GM23338 (cell line): ENCODE measurements around the gene ADGRV1. TPM values are rescaled to one million over a fixed set of nuclear protein-coding genes. Genes with fewer than 3 reads are reported as not detected.

Experiments
- ATAC-seq: fragments of 200-7000 bp; cut with Tn5 transposase; 3 replicates; pipeline ENCODE4 v1.9.1; 2020
- DNase-seq: peaks from one replicate; pipeline ENCODE4 v3.0.0-alpha.2; 2015; ENCODE audit warnings: low spot score
- H2AFZ ChIP-seq: fragments of 200-600 bp; sonication (generic); 2 replicates; pipeline ENCODE4 v1.8.0; 2016; ENCODE audit warnings: antibody characterized with exemption, mild to moderate bottlenecking, moderate library complexity
- H3F3A ChIP-seq: fragments of 200-600 bp; sonication (generic); replicated peaks from 2 replicates; pipeline ENCODE4 v1.8.0; 2017; ENCODE audit warnings: antibody characterized with exemption, mixed run types, low read depth
- H3K27ac ChIP-seq: fragments of 200-600 bp; sonication (generic); 2 replicates; pipeline ENCODE4 v1.6.1; 2016; ENCODE audit warnings: low read depth
- H3K27me3 ChIP-seq: fragments of 200-600 bp; sonication (generic); 2 replicates; pipeline ENCODE4 v1.8.0; 2016; ENCODE audit warnings: mild to moderate bottlenecking, mixed run types, moderate library complexity; ENCODE audit not compliant: insufficient read depth
- H3K36me3 ChIP-seq: fragments of 200-600 bp; sonication (generic); 2 replicates; pipeline ENCODE4 v1.8.0; 2016; ENCODE audit warnings: mild to moderate bottlenecking; ENCODE audit not compliant: insufficient read depth
- H3K4me1 ChIP-seq: fragments of 200-600 bp; sonication (generic); 2 replicates; pipeline ENCODE4 v1.8.0; 2016; ENCODE audit warnings: mild to moderate bottlenecking, moderate library complexity; ENCODE audit not compliant: insufficient read depth
- H3K4me2 ChIP-seq: fragments of 200-600 bp; sonication (generic); 2 replicates; pipeline ENCODE4 v1.7.1; 2017; ENCODE audit warnings: mixed run types
- H3K4me3 ChIP-seq: fragments of 200-600 bp; sonication (generic); 2 replicates; pipeline ENCODE4 v1.6.1; 2016; ENCODE audit warnings: mixed run types
- H3K79me2 ChIP-seq: fragments of 200-600 bp; sonication (generic); replicated peaks from 2 replicates; pipeline ENCODE4 v1.8.0; 2017; ENCODE audit warnings: mild to moderate bottlenecking; ENCODE audit not compliant: insufficient read depth
- H3K9me2 ChIP-seq: fragments of 200-600 bp; sonication (generic); 2 replicates; pipeline ENCODE4 v1.8.0; 2017; ENCODE audit not compliant: insufficient read depth
- H4K20me1 ChIP-seq: fragments of 200-600 bp; sonication (generic); replicated peaks from 2 replicates; pipeline ENCODE4 v1.8.0; 2017; ENCODE audit warnings: mild to moderate bottlenecking; ENCODE audit not compliant: insufficient read depth
- H3K27ac Mint-ChIP-seq: 2 replicates; pipeline ENCODE4 v1.8.0; 2020; ENCODE audit warnings: inconsistent platforms, mild to moderate bottlenecking, moderate library complexity, mixed read lengths
- H3K27me3 Mint-ChIP-seq: 3 replicates; pipeline ENCODE4 v1.8.0; 2022; ENCODE audit warnings: low read depth, mild to moderate bottlenecking, moderate library complexity, mixed read lengths, inconsistent platforms; ENCODE audit not compliant: insufficient read depth, poor library complexity
- H3K36me3 Mint-ChIP-seq: 3 replicates; pipeline ENCODE4 v1.8.0; 2021; ENCODE audit warnings: low read depth, mild to moderate bottlenecking, inconsistent platforms, moderate library complexity, mixed read lengths
- H3K4me1 Mint-ChIP-seq: 3 replicates; pipeline ENCODE4 v1.8.0; 2020; ENCODE audit warnings: mild to moderate bottlenecking, inconsistent platforms, mixed read lengths
- H3K4me3 Mint-ChIP-seq: 3 replicates; pipeline ENCODE4 v1.8.0; 2021; ENCODE audit warnings: moderate library complexity, mild to moderate bottlenecking, inconsistent platforms, mixed read lengths
- H3K9me3 Mint-ChIP-seq: 3 replicates; pipeline ENCODE4 v1.8.0; 2020; ENCODE audit warnings: moderate library complexity, mild to moderate bottlenecking, inconsistent platforms, mixed read lengths
- CREB1 ChIP-seq: fragments of 250-450 bp; sonication (Bioruptor Pico); IDR thresholded peaks from 2 replicates; pipeline ENCODE4 v1.5.0; 2020; ENCODE audit warnings: low read depth, mild to moderate bottlenecking, moderate library complexity
- EZH2 ChIP-seq: fragments of 200-600 bp; sonication (generic); IDR thresholded peaks from one replicate; pipeline ENCODE4 v1.8.0; 2017; ENCODE audit warnings: antibody characterized with exemption, mild to moderate bottlenecking, low read depth; ENCODE audit not compliant: unreplicated experiment
- EZH2phosphoT487 ChIP-seq: fragments of 200-600 bp; sonication (generic); IDR thresholded peaks from one replicate; pipeline ENCODE4 v1.8.1; 2018; ENCODE audit warnings: antibody characterized with exemption; ENCODE audit not compliant: unreplicated experiment
- JUNB ChIP-seq: IDR thresholded peaks from one replicate; pipeline ENCODE4 v1.6.1; 2016; ENCODE audit warnings: antibody characterized with exemption; ENCODE audit not compliant: unreplicated experiment
- NANOG ChIP-seq: IDR thresholded peaks from 2 replicates; pipeline ENCODE4 v1.6.1; 2016; ENCODE audit warnings: antibody characterized with exemption, borderline replicate concordance
- POLR2AphosphoS5 ChIP-seq: IDR thresholded peaks from 2 replicates; pipeline ENCODE4 v1.6.1; 2016; ENCODE audit warnings: antibody characterized with exemption, low read depth
- STAT1 ChIP-seq: IDR thresholded peaks from one replicate; pipeline ENCODE4 v1.6.1; 2016; ENCODE audit warnings: antibody characterized with exemption; ENCODE audit not compliant: unreplicated experiment
- ZNF114 ChIP-seq: fragments of 250-450 bp; sonication (Bioruptor Pico); IDR thresholded peaks from 2 replicates; pipeline ENCODE4 v1.5.0; 2020; ENCODE audit warnings: mild to moderate bottlenecking, moderate library complexity
- ZNF331 ChIP-seq: fragments of 250-450 bp; sonication (Bioruptor Pico); IDR thresholded peaks from 2 replicates; pipeline ENCODE4 v1.5.0; 2020; ENCODE audit warnings: low read depth, mild to moderate bottlenecking, moderate library complexity
- polyA plus RNA-seq: library from polyadenylated mRNA; unstranded; fragments of >200 nt; fragmentation: Nextera tagmentation; extraction: Ambion mirVana; gene quantifications from 2 replicates; pipeline ENCODE4 v1.2.1, GENCODE V29; 2016
- total RNA-seq: library from RNA; depleted of rRNA; stranded (reverse); fragments of >200 nt; shearing (Covaris generic); gene quantifications from 2 replicates; pipeline ENCODE4 v1.2.3, GENCODE V29; 2014
- TF ChIP-seq, protein P1 (sequence below), 2 experiments: fragments of 200-600 bp in 1 of 2; sonication (generic) in 1 of 2; conservative IDR thresholded peaks; 2 replicates each; pipeline versions ENCODE4 v1.5.1 to v1.6.1; 2016 to 2017; ENCODE audit warnings: antibody characterized with exemption in 2 of 2, low read depth in 2 of 2, mild to moderate bottlenecking in 2 of 2, moderate library complexity in 1 of 2
- TF ChIP-seq, protein P2 (sequence below): IDR thresholded peaks from 2 replicates; pipeline ENCODE4 v1.6.1; 2016; ENCODE audit warnings: antibody characterized with exemption
- TF ChIP-seq, protein P3 (sequence below): IDR thresholded peaks from one replicate; pipeline ENCODE4 v1.6.1; 2018; ENCODE audit warnings: antibody characterized with exemption; ENCODE audit not compliant: unreplicated experiment
- TF ChIP-seq, protein P4 (sequence below): fragments of 250-450 bp; sonication (Bioruptor Pico); IDR thresholded peaks from 2 replicates; pipeline ENCODE4 v1.5.0; 2020; ENCODE audit warnings: mild to moderate bottlenecking, moderate library complexity

The ADGRV1 gene
- total and polyA plus RNA-seq, 2 experiments from 2014 or later, result 46.1 to 149 TPM

DNA sequence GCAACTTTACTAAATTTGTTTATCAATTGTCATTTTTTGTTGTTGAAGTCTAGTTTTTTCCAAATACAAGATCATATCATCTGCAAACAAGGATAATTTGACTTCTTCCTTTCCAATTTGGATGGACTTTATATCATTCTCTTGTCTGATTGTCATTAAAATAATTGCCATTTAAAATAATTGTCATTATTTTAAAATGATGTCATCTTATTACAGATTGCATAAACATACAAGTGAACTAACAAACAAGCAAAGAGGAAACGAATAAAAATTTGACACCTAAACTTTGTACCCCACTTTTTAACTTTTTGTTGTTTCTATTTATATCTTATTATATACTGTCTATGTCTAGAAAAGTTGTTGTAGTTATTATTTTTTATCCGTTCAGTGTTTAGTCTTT is 275.2 kb downstream of the ADGRV1 start:
- ATAC-seq (no peak), DNase-seq (no peak)
- Mint-ChIP-seq H3K4me3 (no peak overlapping the region), H3K36me3 (peaks cover 39% of the 10 kb centered on the region), H3K27me3 (no peaks in the 10 kb centered on the region), H3K4me1 (no peaks in the 10 kb centered on the region), H3K27ac (no peak overlapping the region), H3K9me3 (no peaks in the 10 kb centered on the region)
- Histone ChIP-seq H2AFZ (no peak overlapping the region), H3K4me2 (no peak overlapping the region), H3K4me3 (no peak overlapping the region), H3K9me2 (no peaks in the 10 kb centered on the region), H3K79me2 (no peaks in the 10 kb centered on the region), H3K27ac (no peak overlapping the region), H3K27me3 (no peaks in the 10 kb centered on the region), H3F3A (no peaks in the 10 kb centered on the region), H3K4me1 (no peaks in the 10 kb centered on the region), H4K20me1 (no peaks in the 10 kb centered on the region), H3K36me3 (peaks cover 3% of the 10 kb centered on the region; the same call in 1 of the 2 replicates)
- TF ChIP-seq POLR2AphosphoS5 (no peak), CREB1 (CRISPR knock-in tag) (no peak), ZNF114 (CRISPR knock-in tag) (no peak), JUNB (no peak), STAT1 (no peak), ZNF331 (CRISPR knock-in tag) (no peak), EZH2phosphoT487 (no peak), EZH2 (no peak), NANOG (no peak)
- TF ChIP-seq, protein P1, sequence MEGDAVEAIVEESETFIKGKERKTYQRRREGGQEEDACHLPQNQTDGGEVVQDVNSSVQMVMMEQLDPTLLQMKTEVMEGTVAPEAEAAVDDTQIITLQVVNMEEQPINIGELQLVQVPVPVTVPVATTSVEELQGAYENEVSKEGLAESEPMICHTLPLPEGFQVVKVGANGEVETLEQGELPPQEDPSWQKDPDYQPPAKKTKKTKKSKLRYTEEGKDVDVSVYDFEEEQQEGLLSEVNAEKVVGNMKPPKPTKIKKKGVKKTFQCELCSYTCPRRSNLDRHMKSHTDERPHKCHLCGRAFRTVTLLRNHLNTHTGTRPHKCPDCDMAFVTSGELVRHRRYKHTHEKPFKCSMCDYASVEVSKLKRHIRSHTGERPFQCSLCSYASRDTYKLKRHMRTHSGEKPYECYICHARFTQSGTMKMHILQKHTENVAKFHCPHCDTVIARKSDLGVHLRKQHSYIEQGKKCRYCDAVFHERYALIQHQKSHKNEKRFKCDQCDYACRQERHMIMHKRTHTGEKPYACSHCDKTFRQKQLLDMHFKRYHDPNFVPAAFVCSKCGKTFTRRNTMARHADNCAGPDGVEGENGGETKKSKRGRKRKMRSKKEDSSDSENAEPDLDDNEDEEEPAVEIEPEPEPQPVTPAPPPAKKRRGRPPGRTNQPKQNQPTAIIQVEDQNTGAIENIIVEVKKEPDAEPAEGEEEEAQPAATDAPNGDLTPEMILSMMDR (conservative IDR thresholded peaks at IDR 0.05; ENCODE audit: low read depth in 2 of 2), result no peak
- TF ChIP-seq, protein P2, sequence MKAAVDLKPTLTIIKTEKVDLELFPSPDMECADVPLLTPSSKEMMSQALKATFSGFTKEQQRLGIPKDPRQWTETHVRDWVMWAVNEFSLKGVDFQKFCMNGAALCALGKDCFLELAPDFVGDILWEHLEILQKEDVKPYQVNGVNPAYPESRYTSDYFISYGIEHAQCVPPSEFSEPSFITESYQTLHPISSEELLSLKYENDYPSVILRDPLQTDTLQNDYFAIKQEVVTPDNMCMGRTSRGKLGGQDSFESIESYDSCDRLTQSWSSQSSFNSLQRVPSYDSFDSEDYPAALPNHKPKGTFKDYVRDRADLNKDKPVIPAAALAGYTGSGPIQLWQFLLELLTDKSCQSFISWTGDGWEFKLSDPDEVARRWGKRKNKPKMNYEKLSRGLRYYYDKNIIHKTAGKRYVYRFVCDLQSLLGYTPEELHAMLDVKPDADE, result no peak
- TF ChIP-seq, protein P3, sequence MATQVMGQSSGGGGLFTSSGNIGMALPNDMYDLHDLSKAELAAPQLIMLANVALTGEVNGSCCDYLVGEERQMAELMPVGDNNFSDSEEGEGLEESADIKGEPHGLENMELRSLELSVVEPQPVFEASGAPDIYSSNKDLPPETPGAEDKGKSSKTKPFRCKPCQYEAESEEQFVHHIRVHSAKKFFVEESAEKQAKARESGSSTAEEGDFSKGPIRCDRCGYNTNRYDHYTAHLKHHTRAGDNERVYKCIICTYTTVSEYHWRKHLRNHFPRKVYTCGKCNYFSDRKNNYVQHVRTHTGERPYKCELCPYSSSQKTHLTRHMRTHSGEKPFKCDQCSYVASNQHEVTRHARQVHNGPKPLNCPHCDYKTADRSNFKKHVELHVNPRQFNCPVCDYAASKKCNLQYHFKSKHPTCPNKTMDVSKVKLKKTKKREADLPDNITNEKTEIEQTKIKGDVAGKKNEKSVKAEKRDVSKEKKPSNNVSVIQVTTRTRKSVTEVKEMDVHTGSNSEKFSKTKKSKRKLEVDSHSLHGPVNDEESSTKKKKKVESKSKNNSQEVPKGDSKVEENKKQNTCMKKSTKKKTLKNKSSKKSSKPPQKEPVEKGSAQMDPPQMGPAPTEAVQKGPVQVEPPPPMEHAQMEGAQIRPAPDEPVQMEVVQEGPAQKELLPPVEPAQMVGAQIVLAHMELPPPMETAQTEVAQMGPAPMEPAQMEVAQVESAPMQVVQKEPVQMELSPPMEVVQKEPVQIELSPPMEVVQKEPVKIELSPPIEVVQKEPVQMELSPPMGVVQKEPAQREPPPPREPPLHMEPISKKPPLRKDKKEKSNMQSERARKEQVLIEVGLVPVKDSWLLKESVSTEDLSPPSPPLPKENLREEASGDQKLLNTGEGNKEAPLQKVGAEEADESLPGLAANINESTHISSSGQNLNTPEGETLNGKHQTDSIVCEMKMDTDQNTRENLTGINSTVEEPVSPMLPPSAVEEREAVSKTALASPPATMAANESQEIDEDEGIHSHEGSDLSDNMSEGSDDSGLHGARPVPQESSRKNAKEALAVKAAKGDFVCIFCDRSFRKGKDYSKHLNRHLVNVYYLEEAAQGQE, result no peak
- TF ChIP-seq, protein P4, sequence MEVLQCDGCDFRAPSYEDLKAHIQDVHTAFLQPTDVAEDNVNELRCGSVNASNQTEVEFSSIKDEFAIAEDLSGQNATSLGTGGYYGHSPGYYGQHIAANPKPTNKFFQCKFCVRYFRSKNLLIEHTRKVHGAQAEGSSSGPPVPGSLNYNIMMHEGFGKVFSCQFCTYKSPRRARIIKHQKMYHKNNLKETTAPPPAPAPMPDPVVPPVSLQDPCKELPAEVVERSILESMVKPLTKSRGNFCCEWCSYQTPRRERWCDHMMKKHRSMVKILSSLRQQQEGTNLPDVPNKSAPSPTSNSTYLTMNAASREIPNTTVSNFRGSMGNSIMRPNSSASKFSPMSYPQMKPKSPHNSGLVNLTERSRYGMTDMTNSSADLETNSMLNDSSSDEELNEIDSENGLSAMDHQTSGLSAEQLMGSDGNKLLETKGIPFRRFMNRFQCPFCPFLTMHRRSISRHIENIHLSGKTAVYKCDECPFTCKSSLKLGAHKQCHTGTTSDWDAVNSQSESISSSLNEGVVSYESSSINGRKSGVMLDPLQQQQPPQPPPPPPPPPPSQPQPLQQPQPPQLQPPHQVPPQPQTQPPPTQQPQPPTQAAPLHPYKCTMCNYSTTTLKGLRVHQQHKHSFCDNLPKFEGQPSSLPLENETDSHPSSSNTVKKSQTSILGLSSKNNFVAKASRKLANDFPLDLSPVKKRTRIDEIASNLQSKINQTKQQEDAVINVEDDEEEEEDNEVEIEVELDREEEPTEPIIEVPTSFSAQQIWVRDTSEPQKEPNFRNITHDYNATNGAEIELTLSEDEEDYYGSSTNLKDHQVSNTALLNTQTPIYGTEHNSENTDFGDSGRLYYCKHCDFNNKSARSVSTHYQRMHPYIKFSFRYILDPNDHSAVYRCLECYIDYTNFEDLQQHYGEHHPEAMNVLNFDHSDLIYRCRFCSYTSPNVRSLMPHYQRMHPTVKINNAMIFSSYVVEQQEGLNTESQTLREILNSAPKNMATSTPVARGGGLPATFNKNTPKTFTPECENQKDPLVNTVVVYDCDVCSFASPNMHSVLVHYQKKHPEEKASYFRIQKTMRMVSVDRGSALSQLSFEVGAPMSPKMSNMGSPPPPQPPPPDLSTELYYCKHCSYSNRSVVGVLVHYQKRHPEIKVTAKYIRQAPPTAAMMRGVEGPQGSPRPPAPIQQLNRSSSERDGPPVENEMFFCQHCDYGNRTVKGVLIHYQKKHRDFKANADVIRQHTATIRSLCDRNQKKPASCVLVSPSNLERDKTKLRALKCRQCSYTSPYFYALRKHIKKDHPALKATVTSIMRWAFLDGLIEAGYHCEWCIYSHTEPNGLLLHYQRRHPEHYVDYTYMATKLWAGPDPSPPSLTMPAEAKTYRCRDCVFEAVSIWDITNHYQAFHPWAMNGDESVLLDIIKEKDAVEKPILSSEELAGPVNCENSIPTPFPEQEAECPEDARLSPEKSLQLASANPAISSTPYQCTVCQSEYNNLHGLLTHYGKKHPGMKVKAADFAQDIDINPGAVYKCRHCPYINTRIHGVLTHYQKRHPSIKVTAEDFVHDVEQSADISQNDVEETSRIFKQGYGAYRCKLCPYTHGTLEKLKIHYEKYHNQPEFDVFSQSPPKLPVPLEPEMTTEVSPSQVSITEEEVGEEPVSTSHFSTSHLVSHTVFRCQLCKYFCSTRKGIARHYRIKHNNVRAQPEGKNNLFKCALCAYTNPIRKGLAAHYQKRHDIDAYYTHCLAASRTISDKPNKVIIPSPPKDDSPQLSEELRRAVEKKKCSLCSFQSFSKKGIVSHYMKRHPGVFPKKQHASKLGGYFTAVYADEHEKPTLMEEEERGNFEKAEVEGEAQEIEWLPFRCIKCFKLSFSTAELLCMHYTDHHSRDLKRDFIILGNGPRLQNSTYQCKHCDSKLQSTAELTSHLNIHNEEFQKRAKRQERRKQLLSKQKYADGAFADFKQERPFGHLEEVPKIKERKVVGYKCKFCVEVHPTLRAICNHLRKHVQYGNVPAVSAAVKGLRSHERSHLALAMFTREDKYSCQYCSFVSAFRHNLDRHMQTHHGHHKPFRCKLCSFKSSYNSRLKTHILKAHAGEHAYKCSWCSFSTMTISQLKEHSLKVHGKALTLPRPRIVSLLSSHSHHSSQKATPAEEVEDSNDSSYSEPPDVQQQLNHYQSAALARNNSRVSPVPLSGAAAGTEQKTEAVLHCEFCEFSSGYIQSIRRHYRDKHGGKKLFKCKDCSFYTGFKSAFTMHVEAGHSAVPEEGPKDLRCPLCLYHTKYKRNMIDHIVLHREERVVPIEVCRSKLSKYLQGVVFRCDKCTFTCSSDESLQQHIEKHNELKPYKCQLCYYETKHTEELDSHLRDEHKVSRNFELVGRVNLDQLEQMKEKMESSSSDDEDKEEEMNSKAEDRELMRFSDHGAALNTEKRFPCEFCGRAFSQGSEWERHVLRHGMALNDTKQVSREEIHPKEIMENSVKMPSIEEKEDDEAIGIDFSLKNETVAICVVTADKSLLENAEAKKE, result no peak
